WERI-Rb-1 (cell line): ENCODE data around the gene FARS2.

Source experiments
- DNase-seq: peaks from one replicate; pipeline ENCODE4 v3.0.0-alpha.2; 2020
- H3K27ac ChIP-seq: fragments of 250-450 bp; sonication (Bioruptor Pico); 2 replicates; pipeline ENCODE4 v1.5.1; 2020; ENCODE audit warnings: mild to moderate bottlenecking, moderate library complexity
- H3K27me3 ChIP-seq: fragments of 250-450 bp; sonication (Bioruptor Pico); 2 replicates; pipeline ENCODE4 v1.5.1; 2021; ENCODE audit warnings: mild to moderate bottlenecking, low read depth, moderate library complexity; ENCODE audit not compliant: insufficient read depth, severe bottlenecking
- H3K36me3 ChIP-seq: fragments of 250-450 bp; sonication (Bioruptor Pico); 2 replicates; pipeline ENCODE4 v1.5.1; 2020; ENCODE audit warnings: mild to moderate bottlenecking, moderate library complexity
- H3K4me3 ChIP-seq: 2 replicates; pipeline ENCODE4 v1.5.1; 2011; ENCODE audit warnings: low read depth, mild to moderate bottlenecking, control low read depth, low read length
- H3K9me3 ChIP-seq: fragments of 250-450 bp; sonication (Bioruptor Pico); 2 replicates; pipeline ENCODE4 v1.5.1; 2021; ENCODE audit warnings: mild to moderate bottlenecking, moderate library complexity; ENCODE audit not compliant: severe bottlenecking
- TF ChIP-seq, protein P1 (sequence below): IDR thresholded peaks from 2 replicates; pipeline ENCODE4 v1.5.1; 2011; ENCODE audit warnings: low read depth, mild to moderate bottlenecking, control low read depth, inconsistent platforms, low read length

Gene FARS2

DNA sequence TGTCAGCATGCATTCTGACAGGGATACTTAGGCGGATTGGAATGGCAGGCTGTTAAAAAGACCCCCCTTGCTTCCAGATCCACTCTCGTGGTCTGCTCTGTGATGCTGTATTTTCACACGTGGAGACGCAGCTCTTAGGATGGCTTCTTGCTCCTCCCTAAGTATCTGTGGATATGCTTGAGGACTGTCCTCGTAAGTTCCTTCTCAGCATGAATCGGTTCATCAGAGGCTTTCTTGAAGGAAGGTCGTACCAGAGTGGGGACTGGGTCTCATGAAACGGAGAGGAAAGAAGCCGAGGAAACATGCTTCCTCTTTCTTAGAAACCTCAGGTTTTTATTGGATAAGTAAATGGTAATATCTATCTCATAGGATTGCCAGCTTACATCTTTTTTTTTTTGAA lies 220.4 kb downstream of the FARS2 start:
- peaks cover 4% of the 10 kb centered on the region for H3K9me3 ChIP-seq
- TF ChIP-seq, protein P1, sequence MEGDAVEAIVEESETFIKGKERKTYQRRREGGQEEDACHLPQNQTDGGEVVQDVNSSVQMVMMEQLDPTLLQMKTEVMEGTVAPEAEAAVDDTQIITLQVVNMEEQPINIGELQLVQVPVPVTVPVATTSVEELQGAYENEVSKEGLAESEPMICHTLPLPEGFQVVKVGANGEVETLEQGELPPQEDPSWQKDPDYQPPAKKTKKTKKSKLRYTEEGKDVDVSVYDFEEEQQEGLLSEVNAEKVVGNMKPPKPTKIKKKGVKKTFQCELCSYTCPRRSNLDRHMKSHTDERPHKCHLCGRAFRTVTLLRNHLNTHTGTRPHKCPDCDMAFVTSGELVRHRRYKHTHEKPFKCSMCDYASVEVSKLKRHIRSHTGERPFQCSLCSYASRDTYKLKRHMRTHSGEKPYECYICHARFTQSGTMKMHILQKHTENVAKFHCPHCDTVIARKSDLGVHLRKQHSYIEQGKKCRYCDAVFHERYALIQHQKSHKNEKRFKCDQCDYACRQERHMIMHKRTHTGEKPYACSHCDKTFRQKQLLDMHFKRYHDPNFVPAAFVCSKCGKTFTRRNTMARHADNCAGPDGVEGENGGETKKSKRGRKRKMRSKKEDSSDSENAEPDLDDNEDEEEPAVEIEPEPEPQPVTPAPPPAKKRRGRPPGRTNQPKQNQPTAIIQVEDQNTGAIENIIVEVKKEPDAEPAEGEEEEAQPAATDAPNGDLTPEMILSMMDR, result no peak
- no peaks in the 10 kb centered on the region for H3K36me3 ChIP-seq
- no peak for DNase-seq
- no peak overlapping the region for H3K27ac ChIP-seq
- no peak overlapping the region for H3K4me3 ChIP-seq
- H3K27me3 ChIP-seq, result no peaks in the 10 kb centered on the region

DNA sequence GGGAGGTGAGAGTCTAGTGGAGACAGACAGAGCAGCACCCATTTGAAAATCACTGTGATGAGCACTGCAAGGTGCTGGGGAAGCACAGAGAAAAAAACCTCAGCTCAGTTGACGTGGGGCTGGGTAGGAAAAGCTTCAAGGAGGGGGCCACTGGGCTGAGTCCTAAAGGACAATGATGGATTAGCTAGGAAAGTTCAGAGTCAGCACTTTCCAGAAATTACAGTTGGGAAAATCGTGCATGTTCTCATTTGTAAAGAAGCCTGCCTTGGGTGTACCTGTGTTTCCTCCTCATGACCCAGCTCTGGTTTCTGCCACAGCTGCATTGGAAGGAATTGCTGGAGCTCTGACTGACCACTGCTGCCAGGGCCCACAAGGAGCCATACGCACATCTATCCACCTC lies 221.3 kb downstream of the FARS2 start:
- DNase-seq, result no peak
- H3K9me3 ChIP-seq, result peaks cover 1% of the 10 kb centered on the region
- no peak overlapping the region for H3K4me3 ChIP-seq
- TF ChIP-seq, protein P1, result no peak
- no peak overlapping the region for H3K27ac ChIP-seq
- H3K27me3 ChIP-seq, result no peaks in the 10 kb centered on the region
- H3K36me3 ChIP-seq, result no peaks in the 10 kb centered on the region

DNA sequence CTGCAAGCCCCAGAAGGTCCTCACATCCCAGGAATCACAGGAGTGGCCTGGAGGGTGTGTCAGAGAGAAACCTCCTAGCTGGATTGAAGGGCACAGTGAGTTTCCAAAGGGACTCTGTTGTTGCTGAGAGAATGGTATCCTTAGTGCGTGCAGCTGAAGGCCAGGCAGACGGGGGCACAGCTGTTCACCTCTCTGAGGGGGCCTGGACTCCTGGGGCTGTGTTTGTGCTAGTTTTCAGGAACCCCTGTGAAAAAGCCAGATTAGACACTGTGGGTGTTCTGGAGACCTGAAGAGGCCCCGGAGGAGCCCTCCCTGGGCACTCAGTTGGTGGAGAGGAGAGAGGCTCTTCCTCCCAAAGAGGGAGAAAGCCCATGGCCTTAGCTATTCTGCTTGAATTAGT lies 223.4 kb downstream of the FARS2 start:
- Histone ChIP-seq H3K27ac (no peak overlapping the region), H3K4me3 (no peak overlapping the region), H3K9me3 (no peaks in the 10 kb centered on the region), H3K36me3 (no peaks in the 10 kb centered on the region), H3K27me3 (no peaks in the 10 kb centered on the region)
- DNase-seq, result no peak
- TF ChIP-seq, protein P1, result no peak

DNA sequence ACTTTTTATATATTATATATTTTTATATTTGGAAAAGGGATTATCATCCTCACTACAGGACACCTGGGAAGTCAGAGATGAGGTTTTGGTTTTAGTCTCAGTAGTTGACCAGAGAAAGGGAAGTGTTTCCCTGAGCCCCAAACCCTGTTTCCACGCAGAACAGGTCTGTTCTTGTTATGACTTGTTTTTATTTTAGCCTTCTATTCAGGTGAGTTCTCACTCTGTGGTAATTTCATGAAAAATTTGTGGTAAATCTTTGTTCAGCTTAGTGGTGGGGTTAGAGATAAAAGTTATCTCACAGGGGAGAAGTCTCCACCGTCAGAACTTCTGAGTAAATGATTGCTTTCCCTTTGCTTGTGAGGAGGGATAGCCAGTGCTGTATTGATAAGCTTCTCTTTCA lies 224.9 kb downstream of the FARS2 start:
- DNase-seq, result no peak
- H3K27me3 ChIP-seq, result no peaks in the 10 kb centered on the region
- TF ChIP-seq, protein P1, result no peak
- H3K9me3 ChIP-seq, result no peaks in the 10 kb centered on the region
- no peak overlapping the region for H3K4me3 ChIP-seq
- no peaks in the 10 kb centered on the region for H3K36me3 ChIP-seq
- H3K27ac ChIP-seq, result no peak overlapping the region

DNA sequence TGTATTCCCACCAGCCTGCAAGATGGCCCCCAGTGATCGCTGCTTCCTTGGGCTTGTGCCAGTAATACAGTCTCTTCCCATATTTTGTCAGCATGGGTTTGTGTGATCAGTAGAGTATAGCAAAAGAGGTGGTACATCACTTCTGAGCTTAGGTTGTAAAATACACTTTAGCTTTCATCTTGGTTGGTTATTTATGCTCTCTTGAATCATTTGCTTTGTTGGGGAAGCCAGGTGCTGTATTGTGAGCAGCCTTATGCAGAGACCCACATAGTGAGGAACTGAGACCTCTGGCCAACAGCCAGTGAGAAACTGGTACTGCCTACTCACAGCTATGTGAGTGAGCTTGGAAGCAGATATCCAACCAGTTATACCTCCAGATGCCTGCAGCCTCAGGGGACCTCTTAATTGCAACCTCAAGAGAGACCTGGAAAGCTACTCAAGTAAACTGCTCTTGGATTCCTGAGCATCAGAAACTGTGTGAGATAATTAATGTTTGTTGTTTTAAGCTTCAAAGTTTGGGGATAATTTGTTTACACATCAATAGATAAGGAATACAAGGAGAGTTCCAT lies 229.3 kb downstream of the FARS2 start:
- no peak for DNase-seq
- Histone ChIP-seq H3K27ac (no peak overlapping the region), H3K4me3 (no peak overlapping the region), H3K36me3 (no peaks in the 10 kb centered on the region), H3K9me3 (no peaks in the 10 kb centered on the region), H3K27me3 (no peaks in the 10 kb centered on the region)
- TF ChIP-seq, protein P1, result no peak

DNA sequence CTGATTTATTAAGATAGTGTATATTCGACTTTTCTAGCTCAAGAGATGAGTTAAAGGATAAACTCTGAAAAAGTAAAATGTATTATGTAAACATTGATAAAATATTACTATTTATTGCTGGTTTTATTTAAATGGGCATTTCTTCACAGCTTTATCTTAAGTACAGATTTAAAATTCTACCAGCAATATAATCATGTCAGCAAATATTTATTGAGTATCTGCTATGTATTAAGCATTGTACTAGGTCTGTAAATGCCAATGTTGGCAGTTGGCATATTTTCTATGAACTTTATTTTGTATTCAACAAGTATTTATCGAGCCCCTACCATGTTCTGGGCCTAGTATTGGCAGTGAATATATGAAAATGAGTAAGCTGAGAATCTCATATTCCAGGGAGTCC lies 231.0 kb downstream of the FARS2 start:
- no peak overlapping the region for H3K4me3 ChIP-seq
- DNase-seq, result no peak
- no peaks in the 10 kb centered on the region for H3K36me3 ChIP-seq
- H3K27me3 ChIP-seq, result no peaks in the 10 kb centered on the region
- TF ChIP-seq, protein P1, result no peak
- no peaks in the 10 kb centered on the region for H3K9me3 ChIP-seq
- no peak overlapping the region for H3K27ac ChIP-seq
